Left kidney (tissue), 8 donors: ENCODE measurements around the gene AARSD1. TPM values are rescaled to one million over a fixed set of nuclear protein-coding genes. Genes with fewer than 3 reads are reported as not detected.
"Not testable (repeated sequence)": the region's sequence is repeated elsewhere in the genome, so short reads cannot be mapped to it uniquely, and the experiment has no call there.

Experiments
- DNase-seq: peaks from one replicate; pipeline ENCODE4 v3.0.0-alpha.2; 2013
- long read RNA-seq, 8 donors: transcript quantifications; one replicate each; lab custom pipeline, GENCODE V29; 2026
- polyA plus RNA-seq: library from polyadenylated mRNA; unstranded; fragments of 120-200 nt; gene quantifications from one replicate; pipeline ENCODE4 v1.2.1, GENCODE V29; 2013; ENCODE audit not compliant: insufficient read length

AARSD1 gene, protein sequence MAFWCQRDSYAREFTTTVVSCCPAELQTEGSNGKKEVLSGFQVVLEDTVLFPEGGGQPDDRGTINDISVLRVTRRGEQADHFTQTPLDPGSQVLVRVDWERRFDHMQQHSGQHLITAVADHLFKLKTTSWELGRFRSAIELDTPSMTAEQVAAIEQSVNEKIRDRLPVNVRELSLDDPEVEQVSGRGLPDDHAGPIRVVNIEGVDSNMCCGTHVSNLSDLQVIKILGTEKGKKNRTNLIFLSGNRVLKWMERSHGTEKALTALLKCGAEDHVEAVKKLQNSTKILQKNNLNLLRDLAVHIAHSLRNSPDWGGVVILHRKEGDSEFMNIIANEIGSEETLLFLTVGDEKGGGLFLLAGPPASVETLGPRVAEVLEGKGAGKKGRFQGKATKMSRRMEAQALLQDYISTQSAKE
- 76.3 TPM for polyA plus RNA-seq
- long read RNA-seq, donor 1, transcript AARSD1-202 (12 exons, 1,322 nt) = major isoform, 10 of 14 reads
- long read RNA-seq, donor 1, partial matches to known transcripts = 0 of 14 reads
- long read RNA-seq, donor 1, other reads (novel, unspliced or antisense) = 0 of 14 reads
- long read RNA-seq, donor 2, partial matches to known transcripts = 0 of 8 reads
- long read RNA-seq, donor 2, other reads (novel, unspliced or antisense) = 0 of 8 reads
- long read RNA-seq, donor 3, transcript AARSD1-202 (12 exons, 1,322 nt) = major isoform, 6 of 12 reads
- long read RNA-seq, donor 3, partial matches to known transcripts = 0 of 12 reads
- long read RNA-seq, donor 3, other reads (novel, unspliced or antisense) = 0 of 12 reads
- long read RNA-seq, donor 4, partial matches to known transcripts = 0 of 1 reads
- long read RNA-seq, donor 4, other reads (novel, unspliced or antisense) = 0 of 1 reads
- long read RNA-seq, donor 5, transcript AARSD1-202 (12 exons, 1,322 nt) = major isoform, 22 of 27 reads
- long read RNA-seq, donor 5, partial matches to known transcripts = 0 of 27 reads
- long read RNA-seq, donor 5, other reads (novel, unspliced or antisense) = 0 of 27 reads
- long read RNA-seq, donor 6, transcript AARSD1-202 (12 exons, 1,322 nt) = major isoform, 5 of 11 reads
- long read RNA-seq, donor 6, partial matches to known transcripts = 5 of 11 reads
- long read RNA-seq, donor 6, other reads (novel, unspliced or antisense) = 0 of 11 reads
- long read RNA-seq, donor 7, transcript AARSD1-202 (12 exons, 1,322 nt) = major isoform, 15 of 19 reads
- long read RNA-seq, donor 7, partial matches to known transcripts = 0 of 19 reads
- long read RNA-seq, donor 7, other reads (novel, unspliced or antisense) = 0 of 19 reads
- long read RNA-seq, donor 8, partial matches to known transcripts = 0 of 5 reads
- long read RNA-seq, donor 8, other reads (novel, unspliced or antisense) = 0 of 5 reads

DNA sequence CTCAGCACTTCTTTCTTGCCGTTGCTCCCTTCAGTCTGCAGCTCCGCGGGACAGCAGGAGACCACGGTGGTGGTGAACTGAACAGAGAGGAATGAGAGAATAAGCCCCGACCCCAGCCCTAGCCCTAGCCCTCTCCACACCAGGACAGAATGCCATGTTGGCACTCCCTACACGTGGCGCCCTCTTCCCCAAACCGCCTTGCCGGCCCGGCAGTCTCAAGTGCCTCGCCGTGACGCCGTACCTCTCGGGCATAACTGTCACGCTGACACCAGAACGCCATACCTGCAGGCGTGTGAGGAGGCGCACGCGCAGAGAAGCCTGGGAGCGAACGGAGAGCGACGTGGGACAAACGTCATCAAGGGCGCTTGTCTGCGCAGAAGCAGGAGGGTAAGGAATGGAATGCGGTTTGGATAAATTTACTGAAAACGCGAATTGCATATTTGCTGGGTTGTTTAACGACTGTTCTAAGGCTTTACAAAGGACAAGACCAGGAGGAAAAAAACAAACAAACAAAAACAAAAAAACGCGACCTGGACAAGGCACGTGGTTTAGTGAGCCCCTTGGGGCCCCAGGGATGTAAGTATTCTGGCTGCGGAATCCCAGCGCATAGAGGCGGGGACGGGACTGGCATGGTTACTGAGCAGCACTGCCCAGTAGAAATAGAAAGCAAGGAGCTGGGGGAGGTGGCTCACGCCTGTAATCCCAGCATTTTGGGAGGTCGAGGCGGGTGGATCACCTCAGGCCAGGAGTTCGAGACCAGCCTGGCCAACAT, at the start of gene AARSD1:
AARSD1 (minus strand) TSS at position 294 of the 772 bp plus-strand sequence; CDS start at position 280, 14 bp downstream.
- peak; percentile 95 for DNase-seq

DNA sequence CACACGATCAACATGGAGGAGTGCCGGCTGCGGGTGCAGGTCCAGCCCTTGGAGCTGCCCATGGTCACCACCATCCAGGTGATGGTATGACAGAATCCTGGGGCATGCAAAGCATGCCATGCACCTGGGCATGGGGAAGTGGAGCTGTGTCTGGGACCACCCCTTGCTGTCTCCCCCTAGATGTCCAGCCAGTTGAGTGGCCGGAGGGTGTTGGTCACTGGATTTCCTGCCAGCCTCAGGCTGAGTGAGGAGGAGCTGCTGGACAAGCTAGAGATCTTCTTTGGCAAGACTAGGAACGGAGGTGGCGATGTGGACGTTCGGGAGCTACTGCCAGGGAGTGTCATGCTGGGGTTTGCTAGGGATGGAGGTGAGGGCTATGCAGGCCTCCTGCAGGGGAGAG, 49.0 kb upstream of the AARSD1 start:
- DNase-seq = no peak

DNA sequence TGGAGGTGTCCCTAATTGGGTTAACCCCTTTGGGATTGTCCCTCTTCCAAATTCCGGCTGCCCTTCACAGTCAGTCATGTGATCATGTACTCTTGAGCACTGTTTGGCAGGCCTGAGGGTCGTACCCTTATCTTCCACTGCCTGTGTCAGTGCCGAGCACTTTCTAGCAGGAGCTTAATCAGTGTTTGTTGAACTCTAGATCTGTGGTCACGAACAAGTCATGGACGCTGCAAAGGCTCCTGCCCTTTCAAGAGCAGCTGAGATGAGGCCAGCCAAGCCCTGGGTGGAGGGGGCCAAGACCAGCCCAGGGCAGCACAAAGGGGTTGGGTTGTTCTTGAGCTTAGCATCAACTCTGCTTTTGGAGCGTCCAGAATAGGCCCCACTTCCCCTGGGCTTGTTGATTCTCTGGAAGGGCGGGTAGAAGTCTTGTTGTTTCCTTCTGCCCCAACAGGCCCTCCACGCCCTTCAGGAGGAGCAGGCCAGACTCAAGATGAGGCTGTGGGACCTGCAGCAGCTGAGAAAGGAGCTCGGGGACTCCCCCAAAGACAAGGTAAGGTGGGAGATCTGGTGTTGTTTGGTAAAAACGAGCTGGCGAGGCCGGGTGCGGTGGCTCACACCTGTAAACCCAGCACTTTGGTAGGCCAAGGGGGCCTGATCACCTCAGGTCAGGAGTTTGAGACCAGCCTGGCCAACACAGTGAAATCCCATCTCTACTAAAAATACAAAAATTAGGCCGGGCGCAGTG, 47.6 kb upstream of the AARSD1 start:
- no peak for DNase-seq

DNA sequence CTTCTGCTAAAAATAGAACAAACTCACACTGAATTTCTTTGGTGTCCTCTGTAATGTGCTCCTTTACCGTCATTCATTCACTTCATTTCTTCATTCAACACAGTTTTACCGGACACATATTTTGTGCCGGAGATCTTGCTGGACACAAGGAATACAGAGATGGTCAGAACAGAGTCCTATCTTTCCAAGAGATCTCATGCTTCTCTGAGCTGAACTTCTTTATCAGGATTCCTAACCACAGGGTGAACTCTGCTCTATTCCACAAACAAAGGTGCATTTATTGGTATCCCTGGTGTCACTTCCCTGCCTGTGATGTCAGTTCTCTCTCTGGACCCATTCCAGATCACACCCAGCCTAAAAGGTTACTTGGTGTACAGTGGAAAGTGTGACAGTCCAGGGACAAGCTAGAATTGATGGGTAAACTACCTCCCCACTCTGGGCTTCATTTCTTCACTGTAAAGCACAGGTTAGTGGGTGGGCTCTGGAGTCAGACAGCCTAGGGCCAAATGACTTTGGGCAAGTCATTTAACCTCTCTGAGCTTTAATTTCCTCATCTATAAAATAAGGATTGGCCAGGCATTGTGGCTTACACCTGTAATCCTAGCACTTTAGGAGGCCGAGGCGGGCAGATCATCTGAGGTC, 46.5 kb upstream of the AARSD1 start:
- DNase-seq = no peak

DNA sequence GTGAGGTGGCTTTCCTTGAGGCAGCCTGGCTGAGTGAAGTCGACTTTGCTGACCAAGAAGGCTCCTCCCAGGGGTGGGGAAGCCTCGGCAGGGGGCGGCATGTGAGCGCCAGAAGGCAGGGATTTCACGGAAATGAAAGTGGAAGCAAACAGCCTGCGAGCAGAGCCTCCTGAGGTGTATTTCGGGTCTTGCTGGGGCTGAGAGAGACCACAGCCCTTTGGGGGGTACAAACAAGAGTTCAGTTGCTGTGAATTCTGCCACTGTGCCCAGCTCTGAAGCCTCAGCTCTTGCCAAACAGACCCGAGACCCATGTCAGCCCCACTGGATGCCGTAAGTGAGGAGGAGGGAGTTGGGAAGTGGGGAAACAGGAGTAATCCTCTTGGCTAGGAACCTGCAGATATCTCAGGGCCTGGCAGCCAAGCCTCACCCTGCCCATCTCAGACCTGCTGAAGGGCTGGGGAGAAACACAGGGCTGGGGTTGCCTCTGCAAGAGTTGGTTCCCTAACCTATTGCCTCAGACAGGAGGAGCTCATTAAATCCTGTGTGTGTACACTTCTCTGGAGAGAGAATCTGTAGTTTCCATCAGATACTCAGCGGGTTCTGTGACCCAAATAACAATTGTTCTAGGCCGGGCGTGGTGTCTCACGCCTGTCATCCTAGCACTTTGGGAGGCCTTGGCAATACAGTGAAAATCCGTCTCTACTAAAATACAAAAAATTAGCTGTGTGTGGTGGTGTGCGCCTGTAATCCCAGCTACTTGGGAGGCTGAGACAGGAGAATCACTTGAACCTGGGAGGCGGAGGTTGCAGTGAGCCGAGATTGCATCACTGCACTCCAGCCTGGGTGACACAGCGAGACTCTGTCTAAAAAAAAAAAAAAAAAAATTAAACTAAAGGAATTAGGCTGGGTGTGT, 42.6 kb upstream of the AARSD1 start, which contains the start of gene IFI35:
IFI35 (plus strand) TSS at position 146 of the 913 bp plus-strand sequence; CDS start at position 310, 164 bp downstream.
- peak; percentile 60 for DNase-seq

DNA sequence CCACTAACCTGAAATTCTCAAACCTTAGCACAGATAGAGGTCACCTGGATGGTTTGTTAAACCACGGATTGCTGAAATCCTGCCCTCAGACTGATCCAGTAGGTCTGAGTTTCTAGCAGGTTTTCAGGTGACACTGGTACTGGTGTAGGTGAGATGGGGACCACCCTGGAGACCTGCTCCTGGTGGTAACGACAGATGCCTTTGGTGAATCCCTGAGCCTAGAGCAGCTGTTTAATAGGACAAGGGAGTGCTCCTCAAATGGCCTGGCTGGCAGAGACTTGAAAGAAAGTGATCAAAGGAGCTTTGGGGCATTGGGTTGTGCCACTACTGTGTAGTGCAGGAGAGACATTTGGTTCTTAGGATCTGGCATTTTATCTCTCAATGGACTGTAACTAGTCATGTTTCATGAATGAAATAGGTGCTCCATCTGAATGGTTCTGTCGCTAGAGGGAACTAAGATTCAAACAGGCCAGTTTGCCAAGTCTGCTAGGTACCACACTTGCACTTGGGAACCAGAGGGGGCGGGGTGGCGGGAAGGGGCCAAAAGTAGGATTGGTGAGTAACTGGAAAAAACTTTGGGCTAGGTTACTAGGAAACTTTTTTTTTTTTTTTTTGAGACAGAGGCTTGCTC, 39.4 kb upstream of the AARSD1 start:
- no peak for DNase-seq

DNA sequence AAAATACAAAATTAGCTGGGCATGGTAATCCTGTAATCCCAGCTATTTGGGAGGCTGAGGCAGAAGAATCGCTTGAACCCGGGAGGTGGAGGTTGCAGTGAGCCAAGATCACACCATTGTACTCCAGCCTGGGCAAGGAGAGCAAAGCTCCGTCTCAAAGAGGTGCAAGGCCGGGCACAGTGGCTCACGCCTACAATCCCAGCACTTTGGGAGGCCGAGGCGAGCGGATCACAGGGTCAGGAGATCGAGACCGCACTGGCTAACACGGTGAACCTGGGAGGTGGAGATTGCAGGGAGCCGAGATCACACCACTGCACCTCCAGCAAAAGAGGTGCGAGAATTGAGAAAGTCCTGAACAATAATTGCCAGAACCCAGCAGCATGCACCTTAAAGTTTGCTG, 36.6 kb upstream of the AARSD1 start:
- DNase-seq = not testable (repeated sequence)

DNA sequence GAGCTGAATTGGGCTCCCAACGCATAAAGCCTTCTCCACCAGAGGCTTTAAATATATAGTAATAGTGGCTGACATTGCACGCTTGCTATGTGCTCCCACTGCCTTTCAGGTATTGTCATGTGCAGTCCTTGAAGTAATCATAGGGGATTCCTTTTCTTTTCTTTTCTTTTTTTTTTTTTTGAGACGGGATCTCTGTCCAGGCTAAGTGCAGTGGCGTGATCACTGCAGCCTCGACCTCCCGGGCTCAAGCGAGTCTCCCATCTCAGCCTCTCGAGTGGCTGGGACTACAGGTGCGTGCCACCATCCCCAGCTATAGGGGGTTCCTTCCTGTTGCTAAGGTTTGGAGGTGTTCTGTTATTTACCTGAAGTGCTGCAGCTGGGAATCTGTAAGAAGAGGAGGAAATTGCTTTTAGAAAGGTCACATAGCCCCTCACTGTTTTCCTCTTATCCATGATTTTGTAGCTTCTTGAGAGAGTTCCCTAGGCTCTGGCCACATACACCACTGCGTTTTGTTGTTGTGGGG, 34.8 kb upstream of the AARSD1 start:
- no peak for DNase-seq

DNA sequence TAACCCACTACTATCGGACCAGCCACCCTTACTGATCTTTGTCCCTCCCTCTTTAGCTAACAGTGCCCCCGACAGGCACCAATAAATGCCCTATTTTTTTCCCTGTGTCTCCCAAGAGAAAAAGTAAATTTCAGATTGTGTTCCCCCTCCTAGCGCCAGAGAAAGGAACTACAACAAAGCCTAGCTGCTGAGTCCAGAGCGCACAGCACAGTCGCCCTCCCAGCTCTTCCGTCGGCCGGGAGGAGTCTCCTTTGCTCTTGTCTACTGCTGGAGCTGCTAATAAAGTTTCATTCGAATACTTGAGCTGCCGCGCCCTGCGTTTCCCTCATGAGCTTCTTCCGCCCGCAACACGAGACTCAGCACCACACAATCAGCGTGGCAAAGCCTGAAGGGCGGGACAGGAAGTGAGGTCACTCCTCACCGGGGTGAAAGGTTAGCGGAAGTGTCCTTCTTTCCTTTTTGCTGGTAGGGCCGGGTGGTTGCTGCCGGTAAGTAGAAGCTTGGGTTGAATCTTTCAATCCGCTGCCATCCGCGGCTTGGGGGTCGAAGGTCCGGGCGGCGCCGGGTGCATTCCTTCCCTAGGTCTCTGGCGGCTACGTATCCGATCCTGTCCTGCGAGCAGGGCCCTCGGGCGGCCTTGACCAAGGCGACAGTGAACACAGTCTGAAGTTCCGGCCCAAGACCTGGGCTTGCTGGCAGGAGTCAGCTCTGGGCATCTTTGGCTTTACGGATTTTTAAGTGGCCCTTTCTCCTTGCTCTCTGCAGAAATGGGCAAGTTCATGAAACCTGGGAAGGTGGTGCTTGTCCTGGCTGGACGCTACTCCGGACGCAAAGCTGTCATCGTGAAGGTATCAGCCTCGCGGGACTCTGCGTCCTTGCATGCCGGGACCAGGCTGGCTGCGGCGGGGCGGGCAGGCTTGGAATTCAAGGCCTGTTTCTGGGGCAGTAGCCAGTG, 34.0 kb upstream of the AARSD1 start, which contains the start of gene RPL27:
RPL27 (plus strand) TSS at position 436 of the 955 bp plus-strand sequence; CDS start at position 768, 332 bp downstream.
- peak; percentile 100 for DNase-seq

DNA sequence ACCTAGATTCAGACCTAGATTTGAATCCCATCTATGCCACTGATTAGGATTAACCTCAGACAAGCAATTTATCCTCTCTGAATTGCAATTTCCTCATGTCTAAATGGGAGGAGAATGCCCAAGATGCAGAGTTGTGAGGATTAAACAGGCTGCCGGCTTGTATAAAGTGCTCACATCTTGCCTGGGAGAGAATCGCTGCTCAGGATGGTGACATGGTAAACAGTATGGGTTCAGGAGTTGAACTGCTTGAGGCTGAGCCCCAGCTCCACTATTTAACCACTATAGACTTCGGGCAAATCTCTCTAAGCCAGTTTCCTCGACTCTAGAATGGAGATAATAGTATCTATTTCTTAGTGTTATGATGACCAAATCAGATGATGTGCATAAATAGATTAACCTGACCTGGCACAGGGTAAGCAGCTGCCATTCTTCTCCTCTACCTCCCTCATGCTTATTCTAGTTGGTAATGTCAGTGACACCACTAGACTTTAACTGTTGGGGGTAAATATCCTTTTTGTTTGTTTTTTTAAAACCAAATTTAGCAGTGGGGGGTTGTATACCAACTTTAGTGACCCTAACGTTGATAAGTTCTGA, 33.2 kb upstream of the AARSD1 start:
- DNase-seq = no peak

DNA sequence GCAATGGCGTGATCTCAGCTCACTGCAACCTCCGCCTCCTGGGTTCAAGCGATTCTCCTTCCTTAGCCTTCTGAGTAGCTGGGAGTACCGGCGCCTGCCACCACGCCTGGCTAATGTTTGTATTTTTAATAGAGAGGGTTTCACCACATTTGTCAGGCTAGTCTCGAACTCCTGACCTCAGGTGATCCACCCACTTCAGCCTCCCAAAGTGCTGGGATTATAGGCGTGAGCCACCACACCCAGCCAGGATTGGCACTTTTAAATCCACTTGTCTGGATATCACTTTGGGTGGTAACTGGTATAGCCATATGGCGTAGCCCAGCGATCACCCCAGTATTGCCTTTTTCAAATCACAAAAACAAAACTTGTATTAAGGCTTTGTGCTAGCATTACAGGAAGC, 29.7 kb upstream of the AARSD1 start:
- DNase-seq = not testable (repeated sequence)

DNA sequence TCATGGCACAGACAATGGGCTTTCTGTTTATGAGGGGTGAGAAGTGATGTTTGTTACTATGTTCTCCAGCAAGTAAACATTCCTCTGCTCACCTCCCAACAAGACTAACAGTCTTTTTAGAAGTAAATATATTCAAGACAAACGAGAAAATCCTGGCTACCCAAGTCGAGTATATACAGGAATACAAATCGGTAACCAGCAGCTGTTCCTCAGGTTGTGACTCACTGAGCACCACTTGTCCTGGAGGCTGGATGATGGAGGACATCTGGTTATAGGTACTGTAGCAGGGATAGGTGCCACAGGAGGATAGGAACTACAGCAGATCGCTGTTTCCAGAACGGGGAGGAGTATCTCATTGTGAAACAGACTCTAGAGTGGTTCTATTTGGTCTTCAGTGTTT, 28.6 kb upstream of the AARSD1 start:
- no peak for DNase-seq

DNA sequence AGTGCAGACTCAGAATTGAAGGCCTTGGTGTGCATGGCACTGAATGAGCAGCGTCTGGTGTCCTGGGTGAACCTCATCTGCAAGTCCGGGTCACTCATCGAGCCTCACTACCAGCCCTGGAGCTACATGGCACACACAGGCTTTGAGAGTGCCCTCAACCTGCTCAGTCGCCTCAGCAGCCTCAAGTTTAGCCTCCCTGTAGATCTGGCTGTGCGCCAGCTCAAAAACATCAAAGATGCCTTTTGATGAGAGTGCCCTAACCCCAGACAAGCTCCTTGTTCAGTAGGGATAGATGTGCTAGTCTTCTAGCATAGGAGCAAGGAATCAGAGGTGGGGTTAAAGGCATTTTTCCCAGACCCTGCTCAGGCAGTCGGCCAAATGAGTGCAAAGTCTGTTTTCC, 27.2 kb upstream of the AARSD1 start:
- no peak for DNase-seq

DNA sequence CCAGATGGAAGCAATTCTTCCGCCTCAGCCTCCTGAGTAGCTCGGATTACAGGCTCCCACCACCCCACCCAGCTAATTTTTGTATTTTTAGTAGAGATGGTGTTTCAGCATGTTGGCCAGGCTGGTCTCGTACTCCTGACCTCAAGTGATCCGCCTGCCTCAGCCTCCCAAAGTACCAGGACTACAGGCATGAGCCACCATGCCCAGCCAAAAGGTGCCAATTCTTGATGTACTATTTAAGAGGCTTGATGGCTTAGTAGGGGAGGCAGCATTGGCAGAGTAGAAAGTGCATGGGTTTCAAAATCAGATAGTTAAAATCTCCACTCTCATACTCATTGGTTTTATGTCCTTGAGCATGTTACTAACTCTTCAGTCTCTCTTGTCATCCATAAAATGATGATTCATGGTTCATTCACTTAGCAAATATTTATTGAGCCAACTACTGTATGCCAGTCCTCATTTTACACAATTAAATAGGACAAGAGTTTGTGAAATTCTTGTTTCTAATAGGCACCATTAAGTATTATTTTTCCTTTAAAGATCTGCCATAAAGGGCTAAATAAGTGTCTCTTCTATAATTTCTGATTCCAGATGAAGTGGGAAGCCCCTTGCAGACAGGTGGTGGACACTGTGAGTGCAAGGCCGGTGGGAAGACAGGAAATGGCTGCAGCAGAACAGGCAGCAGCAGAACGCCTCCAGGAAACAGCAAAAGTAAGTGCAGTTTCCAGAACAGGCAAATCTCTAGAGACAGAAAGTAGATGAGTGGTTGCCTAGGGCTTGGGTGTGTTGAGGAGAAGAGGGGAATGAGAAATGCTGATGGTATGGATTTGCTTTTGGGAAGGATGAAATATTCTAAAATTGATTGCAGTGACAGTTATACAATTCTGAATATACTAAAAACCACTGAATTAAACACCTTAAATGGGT, 25.7 kb upstream of the AARSD1 start:
- no peak for DNase-seq

DNA sequence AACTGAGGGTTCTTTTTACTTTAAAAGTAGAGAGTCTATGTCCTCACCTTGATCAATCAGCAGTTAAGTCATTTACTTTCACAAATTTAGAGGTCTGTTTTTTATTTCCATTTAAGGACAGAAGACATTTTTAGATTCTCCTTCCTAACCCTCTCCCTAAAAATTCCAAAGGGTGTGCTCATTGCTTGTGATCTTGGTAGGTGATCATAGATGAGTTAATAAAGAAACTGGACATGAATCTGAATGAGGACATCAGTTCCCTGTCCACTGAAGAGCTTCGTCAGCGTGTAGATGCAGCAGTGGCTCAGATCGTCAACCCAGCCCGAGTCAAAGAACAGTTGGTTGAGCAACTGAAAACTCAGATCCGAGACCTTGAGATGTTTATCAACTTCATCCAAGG, 24.9 kb upstream of the AARSD1 start:
- no peak for DNase-seq
